H1 (cell line): ENCODE data around the gene WDFY4. TPM values are rescaled to one million over a fixed set of nuclear protein-coding genes. Genes with fewer than 3 reads are reported as not detected.

Experiments
- CTCF ChIA-PET: fragments of 300-600 bp; sonication (Branson Sonifier 250); formaldehyde crosslinking; loops from one replicate; lab custom pipeline; 2021; ENCODE audit not compliant: partially characterized antibody; lab: Charles Lee
- POLR2A ChIA-PET: fragments of 300-600 bp; sonication (Branson Sonifier 250); formaldehyde crosslinking; loops from one replicate; lab custom pipeline; 2021; ENCODE audit warnings: inconsistent platforms; ENCODE audit not compliant: partially characterized antibody; lab: Charles Lee
- DNase-seq, 2 experiments: peaks; one replicate each; pipeline versions ENCODE4 v3.0.0 to v3.0.0-alpha.2; 2010 to 2022; ENCODE audit warnings: low spot score in 2 of 2, low read depth in 1 of 2, mixed read lengths in 1 of 2
- FAIRE-seq: peaks from 2 replicates; lab custom pipeline; 2011; peaks lifted over from hg19 to GRCh38; lab: Jason Lieb, UNC
- H2AFZ ChIP-seq: 2 replicates; pipeline ENCODE4 v1.8.1; 2012; ENCODE audit warnings: low read length, inconsistent platforms
- H2AK5ac ChIP-seq: 2 replicates; pipeline ENCODE4 v1.6.1; 2013; ENCODE audit warnings: low read depth, low read length
- H2BK120ac ChIP-seq: replicated peaks from 2 replicates; pipeline ENCODE3; 2013; ENCODE audit warnings: low read depth, low read length, inconsistent platforms
- H2BK12ac ChIP-seq: 2 replicates; pipeline ENCODE4 v1.6.1; 2013; ENCODE audit warnings: low read depth, low read length
- H2BK15ac ChIP-seq: 2 replicates; pipeline ENCODE4 v1.6.1; 2013; ENCODE audit warnings: low read length
- H2BK20ac ChIP-seq: 2 replicates; pipeline ENCODE4 v1.6.1; 2013; ENCODE audit warnings: low read length
- H2BK5ac ChIP-seq: 2 replicates; pipeline ENCODE4 v1.6.1; 2013; ENCODE audit warnings: low read depth, low read length
- H3K14ac ChIP-seq: 2 replicates; pipeline ENCODE4 v1.6.1; 2013; ENCODE audit warnings: inconsistent platforms; ENCODE audit not compliant: insufficient read length
- H3K18ac ChIP-seq: 2 replicates; pipeline ENCODE4 v1.6.1; 2013; ENCODE audit warnings: low read length; ENCODE audit errors: extremely low read depth
- H3K23ac ChIP-seq: 2 replicates; pipeline ENCODE4 v1.6.1; 2013; ENCODE audit warnings: inconsistent platforms; ENCODE audit not compliant: insufficient read length
- H3K23me2 ChIP-seq: 2 replicates; pipeline ENCODE4 v1.6.1; 2013; ENCODE audit warnings: low read depth, low read length
- H3K27ac ChIP-seq: 2 replicates; pipeline ENCODE4 v1.6.1; 2011; ENCODE audit warnings: low read depth, low read length, inconsistent platforms
- H3K27me3 ChIP-seq, 4 experiments: replicated peaks in 1 of 4; 1 replicate in 1 of 4; 2 replicates in 3 of 4; pipeline versions ENCODE4 v1.6.1 to v1.8.1; 2011 to 2013; ENCODE audit warnings: low read length in 3 of 4, mild to moderate bottlenecking in 3 of 4, inconsistent platforms in 2 of 4, mixed read lengths in 2 of 4, moderate library complexity in 1 of 4; ENCODE audit not compliant: control insufficient read depth in 3 of 4, insufficient read depth in 3 of 4; ENCODE audit errors: extremely low read depth in 1 of 4
- H3K36me3 ChIP-seq, 4 experiments: 2 replicates each; pipeline versions ENCODE4 v1.6.1 to v1.8.1; 2011 to 2013; ENCODE audit warnings: mild to moderate bottlenecking in 4 of 4, low read length in 3 of 4, moderate library complexity in 2 of 4, control low read depth in 1 of 4, inconsistent platforms in 1 of 4; ENCODE audit not compliant: insufficient read depth in 4 of 4, control insufficient read depth in 2 of 4
- H3K4ac ChIP-seq: replicated peaks from 2 replicates; pipeline ENCODE3; 2013; ENCODE audit warnings: low read length, low read depth, mixed read lengths, inconsistent platforms; ENCODE audit not compliant: insufficient read length
- H3K4me1 ChIP-seq, 4 experiments: replicated peaks in 1 of 4; 1 replicate in 1 of 4; 2 replicates in 3 of 4; pipeline versions ENCODE4 v1.6.1 to v1.8.1; 2011 to 2013; ENCODE audit warnings: low read length in 3 of 4, inconsistent platforms in 2 of 4, mixed read lengths in 1 of 4; ENCODE audit not compliant: insufficient read depth in 4 of 4, control insufficient read depth in 3 of 4
- H3K4me2 ChIP-seq, 2 experiments: 2 replicates each; pipeline versions ENCODE4 v1.6.1 to v1.8.1; 2011 to 2013; ENCODE audit warnings: low read depth in 2 of 2, low read length in 2 of 2, control low read depth in 1 of 2, inconsistent platforms in 1 of 2, mild to moderate bottlenecking in 1 of 2; ENCODE audit not compliant: insufficient read depth in 1 of 2
- H3K4me3 ChIP-seq, 4 experiments: fragments of 200-600, 300-600 bp in 1 of 4; sonication (generic), shearing (Covaris generic), sonication (Bioruptor Twin) in 1 of 4; 2 replicates each; pipeline versions ENCODE4 v1.5.1 to v1.8.1; 2011 to 2016; ENCODE audit warnings: low read length in 4 of 4, low read depth in 3 of 4, control low read depth in 2 of 4, inconsistent platforms in 2 of 4, mild to moderate bottlenecking in 2 of 4, mixed read lengths in 1 of 4, moderate library complexity in 1 of 4; ENCODE audit not compliant: insufficient read depth in 2 of 4; ENCODE audit errors: extremely low read depth in 1 of 4
- H3K56ac ChIP-seq: replicated peaks from 2 replicates; pipeline ENCODE3; 2013; ENCODE audit warnings: low read depth, mild to moderate bottlenecking, mixed read lengths, low read length, inconsistent platforms; ENCODE audit not compliant: insufficient read length
- H3K79me1 ChIP-seq: 2 replicates; pipeline ENCODE4 v1.6.1; 2013; ENCODE audit warnings: low read depth, low read length, control low read depth
- H3K79me2 ChIP-seq, 2 experiments: 2 replicates each; pipeline versions ENCODE4 v1.6.1 to v1.8.1; 2012 to 2013; ENCODE audit warnings: low read length in 2 of 2, mild to moderate bottlenecking in 2 of 2, inconsistent platforms in 1 of 2; ENCODE audit not compliant: insufficient read depth in 2 of 2, control insufficient read depth in 1 of 2
- H3K9ac ChIP-seq, 4 experiments: replicated peaks in 1 of 4; 1 replicate in 1 of 4; 2 replicates in 3 of 4; pipeline versions ENCODE4 v1.6.1 to v1.8.1; 2011 to 2013; ENCODE audit warnings: low read depth in 3 of 4, low read length in 3 of 4, control low read depth in 2 of 4, mild to moderate bottlenecking in 2 of 4, moderate library complexity in 2 of 4, inconsistent platforms in 1 of 4; ENCODE audit errors: extremely low read depth in 1 of 4
- H3K9me3 ChIP-seq, 2 experiments: 2 replicates each; pipeline versions ENCODE4 v1.6.1 to v1.8.1; 2012 to 2013; ENCODE audit warnings: mild to moderate bottlenecking in 2 of 2, moderate library complexity in 2 of 2, control low read depth in 1 of 2, inconsistent platforms in 1 of 2, low read depth in 1 of 2, low read length in 1 of 2, mixed read lengths in 1 of 2; ENCODE audit not compliant: insufficient read depth in 2 of 2
- H4K20me1 ChIP-seq, 2 experiments: replicated peaks in 1 of 2; 2 replicates each; pipeline versions ENCODE3 to v1.8.1; 2011 to 2013; ENCODE audit warnings: inconsistent platforms in 2 of 2, low read length in 2 of 2, mild to moderate bottlenecking in 1 of 2; ENCODE audit not compliant: insufficient read depth in 2 of 2, control insufficient read depth in 1 of 2
- H4K5ac ChIP-seq: 2 replicates; pipeline ENCODE4 v1.6.1; 2013; ENCODE audit warnings: low read length, low read depth, mixed read lengths, inconsistent platforms; ENCODE audit not compliant: insufficient read length
- H4K8ac ChIP-seq: 2 replicates; pipeline ENCODE4 v1.8.0; 2013; ENCODE audit warnings: mild to moderate bottlenecking, moderate library complexity, low read length, inconsistent platforms; ENCODE audit not compliant: insufficient read depth; ENCODE audit errors: extremely low read depth
- H4K91ac ChIP-seq: replicated peaks from 2 replicates; pipeline ENCODE3; 2013; ENCODE audit warnings: low read length, mixed read lengths, inconsistent platforms; ENCODE audit not compliant: insufficient read length
- BACH1 ChIP-seq: IDR thresholded peaks from 2 replicates; pipeline ENCODE4 v1.6.1; 2012; ENCODE audit warnings: low read length, improper control_type of control experiment
- CBX8 ChIP-seq: fragments of 300-800, 300-1000 bp; sonication (generic); IDR thresholded peaks from 2 replicates; pipeline ENCODE4 v1.7.1; 2016; ENCODE audit warnings: low read depth, low read length, borderline replicate concordance
- E2F6 ChIP-seq: IDR thresholded peaks from 2 replicates; pipeline ENCODE4 v1.6.1; 2012; ENCODE audit warnings: inconsistent platforms
- EGR1 ChIP-seq: IDR thresholded peaks from 2 replicates; pipeline ENCODE4 v1.6.1; 2011; ENCODE audit warnings: low read depth, low read length, borderline replicate concordance
- JUND ChIP-seq: IDR thresholded peaks from 2 replicates; pipeline ENCODE4 v1.6.1; 2011; ENCODE audit warnings: mild to moderate bottlenecking, improper control_type of control experiment, low read length
- KDM5A ChIP-seq: fragments of 200-600 bp; IDR thresholded peaks from 2 replicates; pipeline ENCODE4 v1.7.1; 2012; ENCODE audit warnings: mild to moderate bottlenecking, low read length, inconsistent platforms, mixed read lengths
- PHF8 ChIP-seq: fragments of 200-600 bp; sonication (generic); conservative IDR thresholded peaks from 2 replicates; pipeline ENCODE4 v1.7.1; 2012; ENCODE audit warnings: low read depth, mild to moderate bottlenecking, inconsistent platforms, low read length, moderate library complexity
- RAD21 ChIP-seq, 2 experiments: IDR thresholded peaks in 1 of 2; conservative IDR thresholded peaks in 1 of 2; 2 replicates each; pipeline ENCODE4 v1.6.1; 2011; ENCODE audit warnings: low read depth in 2 of 2, low read length in 2 of 2, improper control_type of control experiment in 1 of 2, inconsistent platforms in 1 of 2, mild to moderate bottlenecking in 1 of 2, moderate library complexity in 1 of 2
- SIRT6 ChIP-seq: IDR thresholded peaks from one replicate; pipeline ENCODE4 v1.7.1; 2012; ENCODE audit warnings: low read length, inconsistent platforms
- SP2 ChIP-seq: IDR thresholded peaks from 2 replicates; pipeline ENCODE4 v1.6.1; 2012; ENCODE audit warnings: mild to moderate bottlenecking, low read length, inconsistent platforms
- SUZ12 ChIP-seq: fragments of 200-600 bp; sonication (generic); IDR thresholded peaks from 2 replicates; pipeline ENCODE4 v1.6.1; 2012; ENCODE audit warnings: mild to moderate bottlenecking, inconsistent platforms, low read length, moderate library complexity, mixed read lengths
- TBP ChIP-seq: IDR thresholded peaks from 2 replicates; pipeline ENCODE4 v1.6.1; 2011; ENCODE audit warnings: low read depth, low read length, improper control_type of control experiment
- WGBS, 2 experiments: shearing (Covaris generic) in 1 of 2; methylation state at CpG; one replicate each; pipeline versions ENCODE4 v1.1.6 to v1.1.7; 2013 to 2015; ENCODE audit warnings: low lambda C conversion rate in 2 of 2, mixed read lengths in 2 of 2, inconsistent platforms in 1 of 2, low coverage in 1 of 2, missing lambda C conversion rate in 1 of 2; ENCODE audit not compliant: insufficient replicate concordance in 2 of 2, insufficient coverage in 1 of 2, insufficient read length in 1 of 2; ENCODE audit errors: extremely low coverage in 1 of 2, missing lambda C conversion rate in 1 of 2; 5-methylcytosine and 5-hydroxymethylcytosine counted together
- polyA plus RNA-seq, 7 experiments: library from polyadenylated mRNA; depleted of rRNA in 3 of 7; stranded (reverse) in 5 of 7; unstranded in 2 of 7; fragments of >200 nt in 5 of 7; fragments of 200-250 nt in 2 of 7; gene quantifications; 1 replicate in 5 of 7; 2 replicates in 1 of 7; 4 replicates in 1 of 7; pipeline versions ENCODE4 v1.2.1 to v1.2.3, GENCODE V29; 2011 to 2013; ENCODE audit warnings: missing spikeins in 2 of 7, mixed read lengths in 2 of 7
- total RNA-seq: library from RNA; stranded (reverse); fragmentation: NEBNext Ultra II Directional; extraction: Animal tissue kit (Norgen Biotek cat#: 25700); gene quantifications from 2 replicates; pipeline ENCODE4 v1.2.1, GENCODE V29; 2021
- TF ChIP-seq, protein P1 (sequence below): IDR thresholded peaks from 2 replicates; pipeline ENCODE4 v1.6.1; 2011; ENCODE audit warnings: low read depth, mild to moderate bottlenecking, low read length; ENCODE audit not compliant: insufficient read depth
- TF ChIP-seq, protein P2 (sequence below): IDR thresholded peaks from 2 replicates; pipeline ENCODE4 v1.6.1; 2012; ENCODE audit warnings: inconsistent platforms

Gene WDFY4
- total and polyA plus RNA-seq, 2 of the 8 experiments (the other 6 are each of a cell fraction or from before 2014, with no cell fraction given), result not detected

DNA sequence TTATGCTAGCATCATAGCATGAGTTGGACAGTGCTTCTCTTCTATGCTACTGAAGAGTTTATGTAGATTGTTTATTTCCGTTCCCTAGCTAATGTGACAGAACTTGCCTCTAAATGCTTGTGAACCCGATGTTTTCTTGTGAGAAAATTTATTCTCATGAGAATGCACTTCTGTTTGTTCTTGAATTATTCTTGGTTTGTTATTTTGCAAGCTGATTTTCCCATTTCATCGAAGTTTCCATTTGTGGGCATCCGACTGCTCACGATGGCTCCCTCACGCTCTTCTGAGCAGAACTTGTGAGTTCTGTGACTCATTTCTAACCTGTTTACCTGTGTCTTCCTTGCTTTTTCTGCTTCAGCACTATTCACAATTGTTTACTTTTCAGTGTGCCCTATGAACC, 59.9 kb downstream of the WDFY4 start:
- H3K9ac ChIP-seq, result no peak overlapping the region
- H2AFZ ChIP-seq, result no peak overlapping the region
- H2BK15ac ChIP-seq, result no peak overlapping the region
- H3K27me3 ChIP-seq, result no peaks in the 10 kb centered on the region
- H3K27ac ChIP-seq, result no peak overlapping the region
- ChIA-PET POLR2A (no interaction called here), CTCF (no interaction called here)
- no peak overlapping the region for H3K23ac ChIP-seq
- H2AK5ac ChIP-seq, result no peak overlapping the region
- H3K79me1 ChIP-seq, result no peaks in the 10 kb centered on the region
- no peak overlapping the region for H2BK120ac ChIP-seq
- H3K9me3 ChIP-seq, result no peaks in the 10 kb centered on the region
- H3K56ac ChIP-seq, result no peak overlapping the region
- no peak overlapping the region for H4K91ac ChIP-seq
- 89% methylated on average over 6 of the region's 6 CpGs; no CpG with 5 or more reads in 1 of the 2 experiments for WGBS, 2 experiments
- FAIRE-seq (no peak), DNase-seq (no peak)
- H4K20me1 ChIP-seq, result peaks cover 0 to 4% of the 10 kb centered on the region in 2 experiments
- H3K4me2 ChIP-seq, result no peak overlapping the region
- no peak overlapping the region for H3K14ac ChIP-seq
- no peak overlapping the region for H2BK5ac ChIP-seq
- H3K18ac ChIP-seq, result no peak overlapping the region
- no peaks in the 10 kb centered on the region for H3K36me3 ChIP-seq
- no peak overlapping the region for H3K4ac ChIP-seq
- H2BK20ac ChIP-seq, result no peak overlapping the region
- H3K4me1 ChIP-seq, result no peaks in the 10 kb centered on the region; a peak in 1 of 7 replicates
- H4K8ac ChIP-seq, result no peak overlapping the region
- no peak overlapping the region for H4K5ac ChIP-seq
- H3K23me2 ChIP-seq, result peaks cover 2% of the 10 kb centered on the region; the same call in 1 of the 2 replicates
- no peaks in the 10 kb centered on the region for H3K79me2 ChIP-seq
- no peak overlapping the region for H3K4me3 ChIP-seq
- no peak overlapping the region for H2BK12ac ChIP-seq
- TF ChIP-seq KDM5A (no peak), SIRT6 (no peak), EGR1 (no peak), PHF8 (no peak), TBP (no peak), RAD21 (IDR thresholded peaks at IDR 0.05 in 1 of 2, conservative IDR thresholded peaks at IDR 0.05 in 1 of 2; ENCODE audit: low read depth in 2 of 2, low read length in 2 of 2) (no peak), JUND (no peak), CBX8 (no peak), E2F6 (no peak), SUZ12 (no peak), SP2 (no peak), BACH1 (no peak)
- TF ChIP-seq, protein P1, sequence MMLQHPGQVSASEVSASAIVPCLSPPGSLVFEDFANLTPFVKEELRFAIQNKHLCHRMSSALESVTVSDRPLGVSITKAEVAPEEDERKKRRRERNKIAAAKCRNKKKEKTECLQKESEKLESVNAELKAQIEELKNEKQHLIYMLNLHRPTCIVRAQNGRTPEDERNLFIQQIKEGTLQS, result no peak
- TF ChIP-seq, protein P2, sequence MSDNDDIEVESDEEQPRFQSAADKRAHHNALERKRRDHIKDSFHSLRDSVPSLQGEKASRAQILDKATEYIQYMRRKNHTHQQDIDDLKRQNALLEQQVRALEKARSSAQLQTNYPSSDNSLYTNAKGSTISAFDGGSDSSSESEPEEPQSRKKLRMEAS, result no peak
